Right atrium auricular region (tissue), 2 donors: ENCODE results near the gene ARHGAP29. TPM values are rescaled to one million over a fixed set of nuclear protein-coding genes. Genes with fewer than 3 reads are reported as not detected.
A peak's percentile ranks its signal among the peaks of the same experiment; 100 is the strongest.

Experiments
- DNase-seq: peaks from one replicate; pipeline ENCODE4 v3.0.0-alpha.2; 2019; ENCODE audit warnings: low spot score
- H3K27ac ChIP-seq, 2 donors: fragments of 200-600 bp; sonication (generic); 1 replicate in 1 of 2; 2 replicates in 1 of 2; pipeline ENCODE4 v1.5.1; 2016 to 2019
- H3K27me3 ChIP-seq, 2 donors: fragments of 200-600 bp; sonication (generic); one replicate each; pipeline versions ENCODE4 v1.5.1 to v1.6.0; 2017 to 2019
- H3K36me3 ChIP-seq: fragments of 200-600 bp; sonication (generic); one replicate; pipeline ENCODE4 v1.5.1; 2016
- H3K4me1 ChIP-seq, 2 donors: fragments of 200-600 bp; sonication (generic); one replicate each; pipeline versions ENCODE4 v1.5.1 to v1.6.0; 2017 to 2019
- H3K4me3 ChIP-seq, 2 donors: fragments of 200-600 bp; sonication (generic); 1 replicate in 1 of 2; 2 replicates in 1 of 2; pipeline ENCODE4 v1.5.1; 2017 to 2019; ENCODE audit warnings: mild to moderate bottlenecking in 1 of 2, moderate library complexity in 1 of 2
- H3K9me3 ChIP-seq, 2 donors: fragments of 200-600 bp; sonication (generic); one replicate each; pipeline ENCODE4 v1.5.1; 2019
- CTCF ChIP-seq, 2 donors: fragments of 200-600 bp; sonication (generic); IDR thresholded peaks; one replicate each; pipeline ENCODE4 v1.5.1; 2019; ENCODE audit warnings: antibody characterized with exemption in 2 of 2
- total RNA-seq, 2 donors: library from RNA; depleted of rRNA; stranded (reverse); fragments of >200 nt; gene quantifications; one replicate each; pipeline ENCODE4 v1.1.0, GENCODE V29; 2016

Gene ARHGAP29
- total RNA-seq, 2 donors from 2014 or later: 25.8 to 29.9 TPM

GRCh38 chr1:94253456-94254017, 16.2 kb upstream of the ARHGAP29 start:
- TF ChIP-seq CTCF (IDR thresholded peaks at IDR 0.05): no peak
- Histone ChIP-seq H3K27ac (no peak overlapping the region), H3K9me3 (no peaks in the 10 kb centered on the region), H3K27me3 (no peaks in the 10 kb centered on the region), H3K4me3 (no peak overlapping the region), H3K36me3 (no peaks in the 10 kb centered on the region), H3K4me1 (peaks cover 0 to 3% of the 10 kb centered on the region in 2 donors)
- DNase-seq: no peak

GRCh38 chr1:94250341-94250740, 13.0 kb upstream of the ARHGAP29 start:
- Histone ChIP-seq H3K4me3 (no peak overlapping the region), H3K27ac (no peak overlapping the region), H3K9me3 (no peaks in the 10 kb centered on the region), H3K27me3 (no peaks in the 10 kb centered on the region), H3K4me1 (peaks cover 0 to 3% of the 10 kb centered on the region in 2 donors), H3K36me3 (no peaks in the 10 kb centered on the region)
- no peak for DNase-seq
- no peak for TF ChIP-seq CTCF (IDR thresholded peaks at IDR 0.05)

DNA sequence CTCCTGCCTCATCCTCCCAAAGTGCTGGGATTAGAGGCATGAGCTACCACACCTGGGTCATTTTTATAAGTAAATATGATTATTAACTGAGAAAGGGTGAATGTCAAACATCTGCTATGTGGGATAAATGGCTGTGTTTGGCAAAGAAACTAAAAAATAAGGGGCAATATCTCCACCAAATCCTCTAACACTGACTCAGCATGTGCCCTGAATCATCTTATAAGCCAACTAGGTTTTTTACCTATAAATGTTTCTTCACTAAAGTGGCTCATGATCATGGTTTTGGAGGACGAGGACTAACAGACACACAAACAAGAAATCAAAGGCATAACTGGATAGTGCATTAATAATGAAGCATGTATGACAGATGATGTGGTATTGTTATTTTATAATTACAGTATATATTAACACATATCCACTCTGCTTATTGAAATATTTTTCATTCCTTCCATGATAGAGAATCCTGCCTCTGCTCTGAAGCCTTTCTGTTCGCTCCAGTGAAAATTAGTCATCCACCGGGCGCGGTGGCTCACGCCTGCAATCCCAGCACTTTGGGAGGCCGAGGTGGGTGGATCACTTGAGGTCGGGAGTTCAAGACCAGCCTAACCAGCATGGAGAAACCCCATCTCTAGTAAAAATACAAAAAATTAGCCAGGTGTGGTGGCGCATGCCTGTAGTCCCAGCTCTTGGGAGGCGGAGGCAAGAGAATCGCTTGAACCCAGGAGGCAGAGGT, 11.7 kb upstream of the ARHGAP29 start:
- Histone ChIP-seq H3K27me3 (no peaks in the 10 kb centered on the region), H3K4me1 (peaks cover 0 to 3% of the 10 kb centered on the region in 2 donors), H3K4me3 (no peak overlapping the region), H3K9me3 (peaks cover 0 to 4% of the 10 kb centered on the region in 2 donors), H3K27ac (no peak overlapping the region), H3K36me3 (no peaks in the 10 kb centered on the region)
- no peak for DNase-seq
- TF ChIP-seq CTCF (IDR thresholded peaks at IDR 0.05): no peak

DNA sequence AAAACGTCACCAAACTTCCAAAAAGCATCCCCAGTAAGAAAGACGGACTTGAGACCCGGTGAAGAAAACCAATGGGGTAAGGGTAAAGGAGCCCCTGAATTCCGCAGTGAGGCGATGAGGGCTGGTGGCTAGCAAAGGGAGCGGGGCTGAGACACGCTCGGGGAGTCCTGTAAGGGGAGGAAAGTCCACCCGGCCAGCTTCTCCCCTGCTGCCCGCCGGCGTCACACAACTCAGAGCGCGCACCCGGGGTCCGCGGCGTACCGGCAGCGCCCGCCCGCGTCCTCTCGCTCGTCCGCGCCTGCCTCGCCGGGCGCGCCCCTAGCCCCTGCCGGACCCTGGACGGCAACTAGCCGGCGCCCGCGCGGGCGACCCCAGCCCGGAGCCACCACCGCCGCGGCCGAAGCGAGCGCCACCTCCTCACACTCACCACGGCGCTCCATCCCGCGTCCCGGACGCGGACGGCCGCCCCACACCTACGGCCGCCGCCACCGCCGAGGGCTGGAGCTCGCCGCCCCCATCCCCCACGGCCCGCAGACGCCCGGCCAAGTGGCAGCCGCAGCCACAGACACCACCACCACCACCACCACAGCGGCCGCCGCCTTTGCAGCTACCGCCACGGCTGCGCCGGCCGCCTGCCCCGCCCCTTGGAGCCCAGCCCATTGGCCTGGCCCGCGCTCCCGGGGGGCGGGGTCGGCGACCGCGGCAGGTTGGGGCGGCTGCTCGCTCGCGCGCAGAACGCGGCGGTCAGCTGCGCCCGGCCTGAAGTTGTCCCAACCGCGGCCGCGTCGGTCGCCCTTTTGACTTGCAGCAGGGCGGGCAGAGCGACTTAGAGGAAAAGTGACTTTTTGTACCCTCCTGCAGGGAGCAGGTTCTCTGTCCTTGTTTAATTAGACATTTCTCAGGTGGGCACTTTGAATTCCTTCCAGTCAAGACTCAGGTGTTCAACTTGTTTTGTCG, 10.0 kb upstream of the ARHGAP29 start:
- H3K4me1 ChIP-seq: peaks cover 0 to 3% of the 10 kb centered on the region in 2 donors
- no peak for TF ChIP-seq CTCF (IDR thresholded peaks at IDR 0.05)
- H3K36me3 ChIP-seq: no peaks in the 10 kb centered on the region
- peaks cover 0 to 21% of the 10 kb centered on the region in 2 donors for H3K9me3 ChIP-seq
- H3K27ac ChIP-seq: peak overlapping the region; percentile 85 to 86
- DNase-seq: peak; percentile 74
- no peaks in the 10 kb centered on the region for H3K27me3 ChIP-seq
- H3K4me3 ChIP-seq: peak overlapping the region; percentile 82 to 84

DNA sequence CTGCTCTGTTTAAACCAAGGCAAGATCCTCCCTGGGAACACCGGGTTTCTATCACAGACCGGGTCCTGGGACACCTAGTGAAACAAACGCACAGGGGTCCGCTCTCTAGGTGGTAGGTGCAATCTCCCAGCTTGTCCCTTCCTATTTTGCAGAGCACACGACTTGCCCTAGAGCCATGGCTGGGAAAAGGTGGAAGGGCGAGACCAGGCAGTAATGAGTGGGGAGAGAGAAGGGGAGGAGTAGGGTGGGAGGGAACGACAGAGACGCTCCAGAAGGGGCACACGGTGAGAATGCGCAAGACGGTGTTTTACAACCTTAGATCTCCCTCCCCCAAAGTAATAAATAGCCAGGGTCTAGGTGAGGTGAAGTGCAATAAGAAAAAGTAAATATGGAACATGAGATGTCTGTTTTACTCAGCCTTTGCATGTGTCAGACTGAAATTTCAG, 9.3 kb upstream of the ARHGAP29 start:
- Histone ChIP-seq H3K9me3 (peaks cover 0 to 25% of the 10 kb centered on the region in 2 donors), H3K36me3 (no peaks in the 10 kb centered on the region), H3K27me3 (no peaks in the 10 kb centered on the region), H3K4me1 (peaks cover 0 to 3% of the 10 kb centered on the region in 2 donors), H3K4me3 (peak overlapping the region; percentile 82 to 84), H3K27ac (peak overlapping the region; percentile 85 to 86)
- DNase-seq: no peak
- no peak for TF ChIP-seq CTCF (IDR thresholded peaks at IDR 0.05)
